GM19324 (cell line): ENCODE measurements around the gene PRR7.

Source experiments
- ATAC-seq: cut with Tn5 transposase; IDR thresholded peaks from one replicate; pipeline ENCODE4 v1.9.1; 2021; ENCODE audit warnings: mild to moderate bottlenecking, moderate library complexity; ENCODE audit not compliant: unreplicated experiment, low FRiP score

PRR7 gene

GRCh38 chr5:177421062-177421798 lies 25.4 kb upstream of the PRR7 start:
- ATAC-seq = no peak

GRCh38 chr5:177423671-177424070 lies 22.9 kb upstream of the PRR7 start:
- ATAC-seq = no peak

GRCh38 chr5:177425196-177425800 lies 21.3 kb upstream of the PRR7 start:
- ATAC-seq = no peak

- ATAC-seq = peak; percentile 85
These were observed 20.6 kb upstream of the PRR7 start for GRCh38 chr5:177425801-177426565.

GRCh38 chr5:177426566-177427210 lies 19.9 kb upstream of the PRR7 start, which contains the start of gene GRK6:
Gene GRK6, plus strand, starts transcription at chr5:177426676. Its CDS starts 170 bp downstream, at chr5:177426846.
- ATAC-seq = no peak

GRCh38 chr5:177427211-177427822 lies 19.3 kb upstream of the PRR7 start:
- no peak for ATAC-seq

- ATAC-seq = no peak
These were observed 18.6 kb upstream of the PRR7 start for GRCh38 chr5:177427919-177428573.

GRCh38 chr5:177428574-177429217 lies 17.9 kb upstream of the PRR7 start:
- ATAC-seq = no peak

- no peak for ATAC-seq
These were observed 17.2 kb upstream of the PRR7 start for GRCh38 chr5:177429248-177430040.

- ATAC-seq = no peak
These were observed 16.3 kb upstream of the PRR7 start for GRCh38 chr5:177430140-177430951.

GRCh38 chr5:177430972-177431316 lies 15.7 kb upstream of the PRR7 start:
- no peak for ATAC-seq

- peak; percentile 50 for ATAC-seq
These were observed 15.1 kb upstream of the PRR7 start for GRCh38 chr5:177431317-177432142.

- no peak for ATAC-seq
These were observed 14.3 kb upstream of the PRR7 start for GRCh38 chr5:177432143-177432838.

GRCh38 chr5:177432839-177433657 lies 13.6 kb upstream of the PRR7 start:
- no peak for ATAC-seq

GRCh38 chr5:177433658-177434217 lies 12.9 kb upstream of the PRR7 start:
- no peak for ATAC-seq
